ENCODE data around the gene PLEKHG7.

Gene PLEKHG7

GRCh38 chr12:92803903-92804302 lies 101.1 kb downstream of the PLEKHG7 start:
- in situ Hi-C loops (cut with MboI; ENCODE audit: low sequenced_read_pairs, unreplicated experiment) = no loop called here
- DNase-seq (ENCODE audit: low spot score) = no peak
- no peak for TF ChIP-seq CTCF (IDR thresholded peaks at IDR 0.05; ENCODE audit: borderline replicate concordance, control extremely low read depth, extremely low read depth, insufficient read depth, missing control alignments)

GRCh38 chr12:92810370-92810769 lies 107.6 kb downstream of the PLEKHG7 start:
- no peak for TF ChIP-seq CTCF (IDR thresholded peaks at IDR 0.05; ENCODE audit: borderline replicate concordance, control extremely low read depth, extremely low read depth, insufficient read depth, missing control alignments)
- DNase-seq (ENCODE audit: low spot score) = peak; percentile 43
- in situ Hi-C loops (cut with MboI; ENCODE audit: low sequenced_read_pairs, unreplicated experiment) = no loop called here

- TF ChIP-seq CTCF (IDR thresholded peaks at IDR 0.05; ENCODE audit: borderline replicate concordance, control extremely low read depth, extremely low read depth, insufficient read depth, missing control alignments) = no peak
- no peak for DNase-seq (ENCODE audit: low spot score)
- in situ Hi-C loops (cut with MboI; ENCODE audit: low sequenced_read_pairs, unreplicated experiment) = no loop called here
Measured at GRCh38 chr12:92814584-92814983, 111.8 kb downstream of the PLEKHG7 start.

- no peak for TF ChIP-seq CTCF (IDR thresholded peaks at IDR 0.05; ENCODE audit: borderline replicate concordance, control extremely low read depth, extremely low read depth, insufficient read depth, missing control alignments)
- in situ Hi-C loops (cut with MboI; ENCODE audit: low sequenced_read_pairs, unreplicated experiment) = no loop called here
- DNase-seq (ENCODE audit: low spot score) = no peak
Measured at GRCh38 chr12:92821142-92821541, 118.4 kb downstream of the PLEKHG7 start.

All from GM13976 (cell line).